Activated T-helper 2 cell treated with anti-CD3 and anti-CD28 coated beads, Interferon-gamma antibody, Interleukin-2, Interleukin-4, amounts not matched to agents 10 μg/mL and 5 μg/mL and 100 μg/mL, durations not matched to agents 14 hours and 24 hours and 36 hours (primary cell): ENCODE results near the gene GLE1. TPM values are rescaled to one million over a fixed set of nuclear protein-coding genes. Genes with fewer than 3 reads are reported as not detected.

Source experiments
- total RNA-seq: library from RNA; stranded (reverse); gene quantifications from 2 replicates; pipeline ENCODE4 v1.2.3, GENCODE V29; 2022

GLE1 gene
- total RNA-seq, 1 donor from 2014 or later, result 56.0 TPM

Other genes with a start within 250 kb of the GLE1 start
- 44.0 and 47.9 TPM in 2 replicates for gene GOLGA2, start 228.7 kb upstream of the GLE1 start, total RNA-seq
- 13.5 and 13.7 TPM in 2 replicates for gene SWI5, start 228.4 kb upstream of the GLE1 start, total RNA-seq
- 33.5 and 36.1 TPM in 2 replicates for gene TRUB2, start 182.3 kb upstream of the GLE1 start, total RNA-seq
- gene COQ4, start 181.9 kb upstream of the GLE1 start, total RNA-seq, result 49.6 and 52.2 TPM in 2 replicates
- gene SLC27A4, start 164.2 kb upstream of the GLE1 start, total RNA-seq, result 30.5 and 32.0 TPM in 2 replicates
- 78.6 and 78.7 TPM in 2 replicates for gene URM1, start 133.3 kb upstream of the GLE1 start, total RNA-seq
- gene CERCAM, start 83.9 kb upstream of the GLE1 start, total RNA-seq, result 8.2 and 9.3 TPM in 2 replicates
- gene ODF2, start 48.7 kb upstream of the GLE1 start, total RNA-seq, result 61.5 and 64.4 TPM in 2 replicates
- 286 and 303 TPM in 2 replicates for gene SPTAN1, start 47.9 kb downstream of the GLE1 start, total RNA-seq
- 41.7 and 43.5 TPM in 2 replicates for gene DYNC2I2, start 152.1 kb downstream of the GLE1 start, total RNA-seq
- 749 and 756 TPM in 2 replicates for gene SET, start 184.5 kb downstream of the GLE1 start, total RNA-seq
- gene PKN3, start 197.8 kb downstream of the GLE1 start, total RNA-seq, result 25.4 and 28.0 TPM in 2 replicates
- gene ZDHHC12, start 219.4 kb downstream of the GLE1 start, total RNA-seq, result 51.7 and 53.2 TPM in 2 replicates